Measurements from ENCODE around the gene NEURL3.

NEURL3 gene

GRCh38 chr2:96526615-96527285 is 21.6 kb upstream of the NEURL3 start:
- in situ Hi-C loops (cut with MboI; ENCODE audit: low sequenced_read_pairs) = no loop called here
- H3K36me3 ChIP-seq (replicated peaks) = no peaks in the 10 kb centered on the region
- peaks cover 7% of the 10 kb centered on the region for H3K4me1 ChIP-seq
- no peaks in the 10 kb centered on the region for H3K27me3 ChIP-seq (ENCODE audit: low read depth)
- H3K9me3 ChIP-seq = no peaks in the 10 kb centered on the region
- no peak overlapping the region; the same call in 1 of the 2 replicates for H3K4me3 ChIP-seq
- no peak for DNase-seq (ENCODE audit: low spot score in 2 of 2)

- Histone ChIP-seq H3K4me1 (peaks cover 2% of the 10 kb centered on the region; the same call in 1 of the 2 replicates), H3K9me3 (no peaks in the 10 kb centered on the region), H3K27me3 (ENCODE audit: low read depth) (no peaks in the 10 kb centered on the region), H3K4me3 (no peak overlapping the region), H3K36me3 (replicated peaks) (no peaks in the 10 kb centered on the region)
- in situ Hi-C loops (cut with MboI; ENCODE audit: low sequenced_read_pairs) = no loop called here
- no peak for DNase-seq (ENCODE audit: low spot score in 2 of 2)
Observed at GRCh38 chr2:96526101-96526591, 21.0 kb upstream of the NEURL3 start.

DNA sequence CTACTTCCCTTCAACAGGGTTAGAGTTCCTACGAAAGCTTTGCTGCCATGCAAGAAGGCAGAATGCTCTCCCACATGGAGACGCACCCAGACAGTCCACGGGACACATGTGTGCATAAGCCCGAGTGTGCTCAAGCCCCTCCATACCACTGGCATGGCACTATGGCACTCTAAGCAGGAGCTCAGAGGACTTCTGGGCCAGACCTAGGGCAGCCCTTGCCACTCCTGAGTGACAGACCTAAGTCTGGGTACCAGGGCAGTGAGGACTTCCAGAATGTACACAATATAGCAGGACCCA is 20.0 kb upstream of the NEURL3 start:
- H3K4me3 ChIP-seq = no peak overlapping the region
- in situ Hi-C loops (cut with MboI; ENCODE audit: low sequenced_read_pairs) = no loop called here
- H3K9me3 ChIP-seq = no peaks in the 10 kb centered on the region
- H3K27me3 ChIP-seq (ENCODE audit: low read depth) = no peaks in the 10 kb centered on the region
- no peak for DNase-seq (ENCODE audit: low spot score in 2 of 2)
- H3K4me1 ChIP-seq = peaks cover 2% of the 10 kb centered on the region; the same call in 1 of the 2 replicates
- no peaks in the 10 kb centered on the region for H3K36me3 ChIP-seq (replicated peaks)

DNA sequence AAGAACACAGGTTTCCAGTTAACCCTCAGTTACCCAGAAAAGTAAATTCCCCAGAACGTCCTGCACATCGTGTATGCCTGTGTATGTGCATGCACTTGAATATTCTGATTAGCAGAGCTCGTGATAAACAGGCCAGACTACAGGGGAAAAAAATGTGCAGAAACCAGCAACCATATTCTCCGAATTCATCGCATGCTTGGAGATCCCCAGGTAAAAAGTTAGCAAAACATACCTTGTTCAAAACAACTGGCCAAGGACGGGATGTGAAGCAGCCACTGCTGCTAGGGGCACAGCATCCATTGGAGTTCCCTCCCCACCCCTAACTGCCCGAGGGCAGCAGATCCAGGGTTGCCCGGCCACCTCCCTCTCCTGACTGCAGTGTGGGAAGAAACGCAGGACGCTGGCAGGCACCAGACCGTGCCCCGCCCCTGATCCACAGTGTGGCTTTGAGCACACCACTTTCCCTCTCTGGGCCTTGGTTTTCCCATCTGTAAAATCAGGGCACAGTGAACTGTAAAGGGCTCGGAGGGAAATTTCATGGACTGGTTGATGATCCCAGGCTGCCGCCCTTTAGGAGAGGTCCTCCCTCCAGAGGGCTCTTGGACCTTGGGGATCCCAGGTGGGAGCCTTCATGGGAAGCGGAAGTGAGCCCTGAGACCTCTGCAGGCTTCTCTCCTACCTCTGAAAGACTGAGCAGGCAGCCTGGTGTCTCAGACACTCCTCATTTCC is 19.5 kb upstream of the NEURL3 start:
- H3K36me3 ChIP-seq (replicated peaks) = no peaks in the 10 kb centered on the region
- H3K9me3 ChIP-seq = no peaks in the 10 kb centered on the region
- no peak overlapping the region for H3K4me3 ChIP-seq
- no peaks in the 10 kb centered on the region for H3K27me3 ChIP-seq (ENCODE audit: low read depth)
- DNase-seq (ENCODE audit: low spot score in 2 of 2) = no peak
- peaks cover 2% of the 10 kb centered on the region; the same call in 1 of the 2 replicates for H3K4me1 ChIP-seq
- in situ Hi-C loops (cut with MboI; ENCODE audit: low sequenced_read_pairs) = loop anchor here (25.0 kb wide), 1 partner anchor 512 kb away; no protein-coding TSS in a partner anchor

DNA sequence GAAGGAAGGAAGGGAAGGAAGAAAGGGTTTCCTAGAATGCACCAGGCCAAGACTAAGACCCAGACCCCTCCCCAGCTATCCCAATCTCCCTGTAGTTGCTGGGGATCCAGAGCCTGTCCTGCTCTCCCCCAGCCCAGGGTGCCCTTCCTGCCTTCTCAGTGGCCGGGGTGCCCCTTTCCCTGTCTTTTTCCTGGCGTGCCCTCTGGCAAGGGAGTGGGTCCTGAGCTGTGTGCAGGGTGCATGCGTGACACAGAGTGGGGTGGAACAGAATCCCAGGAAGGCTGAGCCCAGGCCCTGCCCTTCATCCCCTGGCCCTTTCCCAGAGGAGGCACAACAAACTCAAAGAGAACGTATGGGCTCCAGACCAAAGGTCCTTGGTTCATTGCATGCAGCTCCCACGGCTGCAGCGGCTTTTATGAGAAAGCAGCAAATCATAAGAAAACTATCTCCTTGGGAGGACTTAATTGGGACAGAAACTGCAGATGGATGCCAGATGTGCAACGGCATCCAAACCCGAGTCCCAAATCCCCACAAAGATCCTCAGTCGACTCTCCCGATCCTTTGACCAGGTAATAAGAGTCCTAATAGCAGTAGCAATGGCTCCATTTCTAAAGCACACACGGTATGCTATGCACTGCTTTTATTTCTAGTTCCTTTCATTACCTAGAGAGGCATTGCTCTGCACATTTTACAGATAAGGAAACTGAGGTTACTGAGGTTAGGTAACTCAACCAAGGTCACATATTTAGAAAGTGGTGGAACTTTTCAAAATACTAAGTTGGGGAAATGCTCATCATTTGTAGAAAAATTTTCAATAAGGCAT is 18.7 kb upstream of the NEURL3 start:
- Histone ChIP-seq H3K36me3 (replicated peaks) (no peaks in the 10 kb centered on the region), H3K27me3 (ENCODE audit: low read depth) (no peaks in the 10 kb centered on the region), H3K9me3 (no peaks in the 10 kb centered on the region), H3K4me1 (peaks cover 2% of the 10 kb centered on the region; the same call in 1 of the 2 replicates), H3K4me3 (no peak overlapping the region)
- no peak for DNase-seq (ENCODE audit: low spot score in 2 of 2)
- in situ Hi-C loops (cut with MboI; ENCODE audit: low sequenced_read_pairs) = loop anchor here (25.0 kb wide), 1 partner anchor 512 kb away; no protein-coding TSS in a partner anchor

- Histone ChIP-seq H3K9me3 (no peaks in the 10 kb centered on the region), H3K4me1 (no peaks in the 10 kb centered on the region), H3K36me3 (replicated peaks) (no peaks in the 10 kb centered on the region), H3K27me3 (ENCODE audit: low read depth) (no peaks in the 10 kb centered on the region), H3K4me3 (no peak overlapping the region)
- DNase-seq (ENCODE audit: low spot score in 2 of 2) = no peak
- in situ Hi-C loops (cut with MboI; ENCODE audit: low sequenced_read_pairs) = loop anchor here (25.0 kb wide), 1 partner anchor 510 kb away; no protein-coding TSS in a partner anchor
Observed at GRCh38 chr2:96522304-96523203, 17.4 kb upstream of the NEURL3 start.

DNA sequence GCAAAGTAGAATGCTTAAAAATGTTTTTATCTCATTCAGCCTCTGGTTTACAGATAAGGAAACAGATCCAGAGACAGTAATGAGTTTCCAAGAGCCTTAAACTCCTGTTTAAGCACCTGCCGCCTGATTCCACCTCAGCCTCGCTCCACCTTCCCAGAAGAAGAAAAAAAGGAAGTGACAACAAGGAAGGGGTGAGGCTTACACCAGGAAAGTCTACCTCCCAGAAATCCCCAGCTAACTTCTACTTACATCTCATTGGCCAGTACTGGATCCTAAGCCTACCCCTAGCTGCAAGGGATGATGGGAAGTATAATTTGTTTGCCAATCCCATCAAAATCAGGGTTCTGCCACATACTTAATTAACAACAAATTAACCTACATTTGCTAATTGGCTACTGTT is 16.1 kb upstream of the NEURL3 start:
- Histone ChIP-seq H3K36me3 (replicated peaks) (no peaks in the 10 kb centered on the region), H3K9me3 (peaks cover under 1% of the 10 kb centered on the region; the same call in 1 of the 2 replicates), H3K4me1 (no peaks in the 10 kb centered on the region), H3K4me3 (no peak overlapping the region), H3K27me3 (ENCODE audit: low read depth) (no peaks in the 10 kb centered on the region)
- in situ Hi-C loops (cut with MboI; ENCODE audit: low sequenced_read_pairs) = loop anchor here (25.0 kb wide), 1 partner anchor 509 kb away; no protein-coding TSS in a partner anchor
- DNase-seq (ENCODE audit: low spot score in 2 of 2) = no peak

- no peak for DNase-seq (ENCODE audit: low spot score in 2 of 2)
- Histone ChIP-seq H3K36me3 (replicated peaks) (no peaks in the 10 kb centered on the region), H3K4me3 (no peak overlapping the region), H3K4me1 (no peaks in the 10 kb centered on the region), H3K27me3 (ENCODE audit: low read depth) (no peaks in the 10 kb centered on the region), H3K9me3 (peaks cover 5% of the 10 kb centered on the region; the same call in 1 of the 2 replicates)
- in situ Hi-C loops (cut with MboI; ENCODE audit: low sequenced_read_pairs) = loop anchor here (25.0 kb wide), 1 partner anchor 508 kb away; no protein-coding TSS in a partner anchor
Observed at GRCh38 chr2:96520697-96521096, 15.5 kb upstream of the NEURL3 start.

DNA sequence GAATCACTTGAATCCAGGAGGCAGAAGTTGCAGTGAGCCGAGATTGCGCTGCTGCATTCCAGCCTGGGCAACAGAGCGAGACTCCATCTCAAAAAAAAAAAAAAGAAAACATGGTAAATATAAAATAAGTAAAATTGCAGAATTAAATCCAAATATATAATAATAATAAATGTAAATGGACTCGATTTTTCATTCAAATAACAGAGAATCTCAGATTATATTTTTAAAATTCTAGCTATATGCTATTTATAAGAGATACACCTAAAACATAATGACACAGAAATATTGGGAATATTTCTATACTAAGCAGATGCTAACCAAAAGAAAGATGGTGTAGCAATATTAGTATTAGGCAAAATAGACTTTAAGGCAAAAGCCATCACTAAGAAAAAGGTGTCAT is 15.1 kb upstream of the NEURL3 start:
- H3K4me1 ChIP-seq = no peaks in the 10 kb centered on the region
- no peaks in the 10 kb centered on the region for H3K27me3 ChIP-seq (ENCODE audit: low read depth)
- H3K9me3 ChIP-seq = peaks cover 5% of the 10 kb centered on the region; the same call in 1 of the 2 replicates
- H3K4me3 ChIP-seq = no peak overlapping the region
- no peaks in the 10 kb centered on the region for H3K36me3 ChIP-seq (replicated peaks)
- in situ Hi-C loops (cut with MboI; ENCODE audit: low sequenced_read_pairs) = loop anchor here (25.0 kb wide), 1 partner anchor 508 kb away; no protein-coding TSS in a partner anchor
- no peak for DNase-seq (ENCODE audit: low spot score in 2 of 2)

- Histone ChIP-seq H3K4me3 (no peak overlapping the region), H3K4me1 (no peaks in the 10 kb centered on the region), H3K27me3 (ENCODE audit: low read depth) (no peaks in the 10 kb centered on the region), H3K36me3 (replicated peaks) (no peaks in the 10 kb centered on the region), H3K9me3 (peaks cover 5% of the 10 kb centered on the region; the same call in 1 of the 2 replicates)
- in situ Hi-C loops (cut with MboI; ENCODE audit: low sequenced_read_pairs) = loop anchor here (25.0 kb wide), 1 partner anchor 505 kb away; no protein-coding TSS in a partner anchor
- no peak for DNase-seq (ENCODE audit: low spot score in 2 of 2)
Observed at GRCh38 chr2:96517079-96517478, 11.9 kb upstream of the NEURL3 start.

- DNase-seq (ENCODE audit: low spot score in 2 of 2) = no peak
- H3K36me3 ChIP-seq (replicated peaks) = no peaks in the 10 kb centered on the region
- in situ Hi-C loops (cut with MboI; ENCODE audit: low sequenced_read_pairs) = loop anchor here (25.0 kb wide), 1 partner anchor 502 kb away; no protein-coding TSS in a partner anchor
Observed at GRCh38 chr2:96514521-96514920, 9.4 kb upstream of the NEURL3 start.

DNA sequence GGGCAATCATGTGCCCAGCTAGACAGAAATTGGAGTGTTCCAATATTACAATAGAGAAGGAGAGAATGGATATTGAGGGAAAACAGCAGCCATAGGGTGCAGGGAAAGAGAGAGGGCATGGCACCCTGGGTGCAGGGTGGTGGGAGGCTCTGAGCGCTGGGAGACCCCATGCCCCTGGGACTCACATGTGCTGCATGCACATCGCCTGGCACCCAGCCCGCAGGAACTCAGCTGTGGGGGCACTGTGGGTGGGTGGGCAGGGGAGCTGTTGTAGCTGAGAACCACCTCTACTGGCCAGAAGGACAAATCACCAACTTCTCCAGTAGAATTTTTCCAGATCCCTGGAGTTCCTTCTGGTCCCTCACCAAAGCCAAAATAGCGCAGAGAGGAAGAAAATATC is 7.2 kb upstream of the NEURL3 start:
- no peak for DNase-seq (ENCODE audit: low spot score in 2 of 2)
- Histone ChIP-seq H3K9me3 (peaks cover 5% of the 10 kb centered on the region; the same call in 1 of the 2 replicates), H3K36me3 (replicated peaks) (no peaks in the 10 kb centered on the region), H3K27me3 (ENCODE audit: low read depth) (no peaks in the 10 kb centered on the region), H3K4me3 (no peak overlapping the region), H3K4me1 (peaks cover 8% of the 10 kb centered on the region; the same call in 1 of the 2 replicates)
- in situ Hi-C loops (cut with MboI; ENCODE audit: low sequenced_read_pairs) = loop anchor here (25.0 kb wide), 1 partner anchor 500 kb away; no protein-coding TSS in a partner anchor

More at GRCh38 chr2:96514521-96514920, 9.4 kb upstream of the NEURL3 start:
- no peaks in the 10 kb centered on the region; the same call in 1 of the 2 replicates for H3K4me1 ChIP-seq
- no peaks in the 10 kb centered on the region for H3K27me3 ChIP-seq (ENCODE audit: low read depth)
- no peak overlapping the region for H3K4me3 ChIP-seq
- H3K9me3 ChIP-seq = peaks cover 5% of the 10 kb centered on the region; the same call in 1 of the 2 replicates

All from HAP-1 (cell line).